22Rv1 (cell line): ENCODE results near the gene SLC22A14.

Experiments used
- H3K27ac ChIP-seq: fragments of 450-650 bp; 2 replicates; pipeline ENCODE4 v1.5.1; 2017
- CTCF ChIP-seq: fragments of 450-650 bp; IDR thresholded peaks from 2 replicates; pipeline ENCODE4 v1.5.1; 2017; ENCODE audit warnings: mild to moderate bottlenecking
- ZFX ChIP-seq: fragments of 450-650 bp; IDR thresholded peaks from 2 replicates; pipeline ENCODE4 v1.6.1; 2017; ENCODE audit warnings: antibody characterized with exemption, borderline replicate concordance

The SLC22A14 gene

GRCh38 chr3:38348903-38349302, 66.8 kb downstream of the SLC22A14 start:
- no peak overlapping the region for H3K27ac ChIP-seq
- TF ChIP-seq CTCF (no peak), ZFX (no peak)

GRCh38 chr3:38349684-38350359, 67.7 kb downstream of the SLC22A14 start:
- TF ChIP-seq CTCF (no peak), ZFX (no peak)
- no peak overlapping the region for H3K27ac ChIP-seq

GRCh38 chr3:38353151-38353550, 71.1 kb downstream of the SLC22A14 start:
- TF ChIP-seq ZFX (no peak), CTCF (no peak)
- H3K27ac ChIP-seq, result no peak overlapping the region

GRCh38 chr3:38354588-38355330, 72.7 kb downstream of the SLC22A14 start:
- no peak overlapping the region for H3K27ac ChIP-seq
- TF ChIP-seq CTCF, result no peak
- no peak for TF ChIP-seq ZFX

- H3K27ac ChIP-seq, result no peak overlapping the region
- TF ChIP-seq ZFX (no peak), CTCF (no peak)
These were observed 76.9 kb downstream of the SLC22A14 start for GRCh38 chr3:38359038-38359437.

- TF ChIP-seq ZFX (no peak), CTCF (no peak)
- no peak overlapping the region for H3K27ac ChIP-seq
These were observed 78.3 kb downstream of the SLC22A14 start for GRCh38 chr3:38360345-38360744.

- no peak overlapping the region for H3K27ac ChIP-seq
- TF ChIP-seq CTCF (no peak), ZFX (no peak)
These were observed 79.4 kb downstream of the SLC22A14 start for GRCh38 chr3:38361496-38361895.
